OCI-LY7 (cell line): ENCODE results near the gene SWSAP1.

Source experiments
- CTCF ChIP-seq: fragments of 200-600 bp; sonication (generic); conservative IDR thresholded peaks from 2 replicates; pipeline ENCODE4 v1.5.1; 2014; ENCODE audit warnings: mild to moderate bottlenecking, antibody characterized with exemption, low read length, moderate library complexity, mixed read lengths
- EZH2phosphoT487 ChIP-seq: fragments of 200-600 bp; sonication (generic); IDR thresholded peaks from 2 replicates; pipeline ENCODE4 v1.6.1; 2018; ENCODE audit warnings: low read depth, borderline replicate concordance, mild to moderate bottlenecking, mixed run types, antibody characterized with exemption, low read length, moderate library complexity, mixed read lengths

- TF ChIP-seq CTCF (no peak), EZH2phosphoT487 (no peak)
Measured at GRCh38 chr19:11390933-11391680, 16.6 kb downstream of the SWSAP1 start.
